NCI-H460 (cell line): ENCODE measurements around the gene ORM1. TPM values are rescaled to one million over a fixed set of nuclear protein-coding genes. Genes with fewer than 3 reads are reported as not detected.
A peak's percentile ranks its signal among the peaks of the same experiment; 100 is the strongest.

Experiments
- DNase-seq: peaks from one replicate; pipeline ENCODE4 v3.0.0-alpha.2; 2016; ENCODE audit warnings: low read depth; ENCODE audit errors: extremely low read depth
- total RNA-seq: library from RNA; depleted of rRNA; stranded (reverse); fragments of >200 nt; shearing (Covaris generic); gene quantifications from 2 replicates; pipeline ENCODE4 v1.2.3, GENCODE V29; 2014

ORM1 gene
- total RNA-seq, 1 experiment from 2014 or later, result not detected

- no peak for DNase-seq
Measured at GRCh38 chr9:114361542-114361941, 38.6 kb downstream of the ORM1 start.

GRCh38 chr9:114362394-114362793, 39.5 kb downstream of the ORM1 start:
- no peak for DNase-seq

GRCh38 chr9:114363424-114363823, 40.5 kb downstream of the ORM1 start:
- no peak for DNase-seq

GRCh38 chr9:114364134-114365041, 41.5 kb downstream of the ORM1 start:
- no peak for DNase-seq

- no peak for DNase-seq
Measured at GRCh38 chr9:114365194-114365593, 42.3 kb downstream of the ORM1 start.

- no peak for DNase-seq
Measured at GRCh38 chr9:114366334-114367128, 43.6 kb downstream of the ORM1 start.

GRCh38 chr9:114367366-114367765, 44.5 kb downstream of the ORM1 start:
- DNase-seq, result no peak

- DNase-seq, result no peak
Measured at GRCh38 chr9:114367772-114368569, 45.1 kb downstream of the ORM1 start.

- peak; percentile 23 for DNase-seq
Measured at GRCh38 chr9:114369216-114370130, 46.6 kb downstream of the ORM1 start.

GRCh38 chr9:114370251-114370967, 47.5 kb downstream of the ORM1 start:
- DNase-seq, result no peak

GRCh38 chr9:114370968-114371320, 48.0 kb downstream of the ORM1 start:
- no peak for DNase-seq

GRCh38 chr9:114371343-114371944, 48.5 kb downstream of the ORM1 start:
- no peak for DNase-seq

- no peak for DNase-seq
Measured at GRCh38 chr9:114371973-114372917, 49.3 kb downstream of the ORM1 start.

GRCh38 chr9:114372921-114373448, 50.1 kb downstream of the ORM1 start:
- no peak for DNase-seq

GRCh38 chr9:114373960-114374730, 51.2 kb downstream of the ORM1 start:
- DNase-seq, result no peak

GRCh38 chr9:114374936-114375335, 52.0 kb downstream of the ORM1 start:
- DNase-seq, result no peak
